SK-N-MC (cell line): ENCODE measurements around the gene BRAF.
"Not testable (repeated sequence)": the region's sequence is repeated elsewhere in the genome, so short reads cannot be mapped to it uniquely, and the experiment has no call there.

ENCODE experiments used
- EZH2 ChIP-seq: fragments of 200-600 bp; sonication (generic); IDR thresholded peaks from one replicate; pipeline ENCODE4 v1.6.1; 2017; ENCODE audit warnings: antibody characterized with exemption
- POLR2AphosphoS5 ChIP-seq: IDR thresholded peaks from 2 replicates; pipeline ENCODE4 v1.6.1; 2012; ENCODE audit warnings: mild to moderate bottlenecking, low read depth, low read length, borderline replicate concordance

GRCh38 chr7:140817383-140817782, 107.3 kb downstream of the BRAF start:
- not testable (repeated sequence) for TF ChIP-seq EZH2, POLR2AphosphoS5
